ENCODE measurements around the gene LAPTM5.

LAPTM5 gene

DNA sequence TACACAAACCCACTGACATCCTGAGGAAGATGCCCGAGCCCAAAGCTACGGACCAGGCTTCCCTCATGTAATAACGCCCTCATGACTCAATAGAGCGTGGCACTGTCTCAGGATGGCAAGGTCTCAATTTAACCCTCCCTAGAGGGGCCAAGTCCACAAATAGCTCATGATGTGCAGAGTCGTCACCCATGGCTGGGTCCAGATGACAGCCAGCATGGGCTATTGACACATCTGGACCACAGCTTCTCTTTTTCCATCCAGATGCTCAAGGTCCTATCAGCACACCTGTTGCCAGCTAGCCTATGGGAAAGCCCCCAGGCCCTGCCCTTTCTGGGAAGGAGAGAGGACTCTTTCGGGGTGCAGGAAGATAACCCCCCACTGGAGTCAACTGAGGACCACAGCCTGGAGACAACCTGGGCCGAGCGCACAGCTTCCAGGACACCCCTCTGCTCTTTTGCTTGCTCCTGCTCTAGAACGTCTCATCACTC is 2.8 kb downstream of the LAPTM5 start:
- DNase-seq = no peak

DNA sequence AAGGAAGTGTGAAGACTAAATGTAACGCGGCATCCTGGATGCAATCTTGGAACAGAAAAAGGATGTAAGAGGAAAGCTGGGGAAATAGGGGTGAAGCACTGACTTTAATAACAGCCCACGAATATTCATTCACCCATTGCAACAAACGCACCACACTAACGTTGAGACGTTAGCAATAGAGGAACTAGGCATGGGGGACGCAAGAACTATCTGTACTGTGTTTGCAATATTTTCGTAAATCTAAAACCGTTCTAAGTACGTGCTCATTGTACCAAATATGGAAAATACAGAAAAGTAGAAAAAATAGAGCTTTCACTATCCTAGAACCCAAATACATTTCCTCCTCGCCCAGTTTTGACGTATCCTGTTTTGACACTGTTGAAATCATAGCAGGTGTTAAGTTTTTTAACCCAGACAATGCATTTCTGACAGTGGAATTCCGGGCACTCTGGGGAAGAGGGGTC is 3.9 kb downstream of the LAPTM5 start:
- peak; percentile 49 for DNase-seq

DNA sequence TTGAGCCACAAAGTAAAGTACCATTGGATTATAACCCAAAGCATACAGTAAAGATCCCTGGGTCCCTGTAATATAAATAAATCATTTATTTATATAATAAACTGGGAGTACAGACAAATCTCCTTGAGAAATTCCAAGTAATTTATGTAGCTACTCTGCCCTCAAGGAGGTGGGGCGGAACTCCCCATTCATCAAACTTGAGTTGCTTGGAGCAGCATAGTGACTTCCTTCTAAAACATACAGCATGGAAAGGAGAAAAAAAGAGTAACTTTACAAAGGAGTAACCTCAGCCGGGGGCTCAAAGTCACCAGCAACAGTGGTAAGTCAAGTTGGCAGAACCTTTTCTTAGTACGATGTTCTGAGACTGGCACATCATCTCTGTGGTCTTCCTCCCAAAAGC is 4.5 kb downstream of the LAPTM5 start:
- DNase-seq = no peak

DNA sequence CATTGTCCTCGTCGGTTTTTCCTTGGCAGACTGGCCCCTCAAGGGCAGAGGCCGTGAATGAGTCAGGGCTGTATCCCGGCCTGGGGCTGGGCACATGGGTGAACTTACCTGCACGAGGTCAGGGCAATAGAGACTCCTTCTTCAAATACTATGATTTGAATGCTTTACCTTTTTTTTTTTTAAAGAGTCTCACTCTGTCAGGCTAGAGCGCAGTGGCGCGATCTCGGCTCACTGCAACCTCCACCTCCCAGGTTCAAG is 5.0 kb downstream of the LAPTM5 start:
- no peak for DNase-seq

DNA sequence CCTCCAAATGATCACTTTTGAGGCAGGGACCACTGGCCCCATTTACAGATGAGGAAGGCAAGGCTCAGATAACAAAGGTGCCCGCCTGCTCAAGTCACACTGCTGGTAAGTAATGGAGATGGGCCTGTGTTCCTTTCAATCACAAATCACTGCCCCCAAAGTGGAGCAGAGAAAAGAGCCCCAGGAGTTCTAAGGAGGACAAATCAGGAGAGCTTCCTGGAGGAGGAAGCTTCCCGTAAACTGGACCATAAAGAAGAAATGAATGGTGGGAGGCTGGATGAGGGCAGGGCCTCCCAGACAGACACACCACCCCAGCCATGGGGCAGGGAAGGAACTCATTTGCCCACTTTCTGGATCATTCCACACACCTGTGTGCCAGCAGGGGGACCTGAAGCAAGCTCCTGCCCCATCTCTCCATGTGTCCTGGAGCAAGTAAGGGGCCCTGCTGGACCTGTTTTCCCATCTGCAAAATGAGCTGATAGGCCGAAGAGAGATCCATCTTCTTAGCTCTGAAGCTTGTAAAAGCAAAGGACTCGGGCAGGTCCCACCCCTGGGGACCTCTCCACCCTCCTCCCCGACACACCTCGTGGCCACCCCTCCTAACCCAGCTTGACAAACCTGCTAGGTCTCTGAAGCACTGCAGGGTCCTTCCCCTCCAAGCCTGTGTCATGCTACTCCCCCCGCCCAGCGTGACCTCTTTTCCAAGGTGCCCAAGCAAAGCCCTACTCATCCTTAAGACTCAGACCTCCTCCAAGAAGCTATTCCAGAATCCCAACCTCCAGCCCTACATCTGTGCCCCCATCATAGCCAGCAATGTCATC is 5.5 kb downstream of the LAPTM5 start:
- no peak for DNase-seq

DNA sequence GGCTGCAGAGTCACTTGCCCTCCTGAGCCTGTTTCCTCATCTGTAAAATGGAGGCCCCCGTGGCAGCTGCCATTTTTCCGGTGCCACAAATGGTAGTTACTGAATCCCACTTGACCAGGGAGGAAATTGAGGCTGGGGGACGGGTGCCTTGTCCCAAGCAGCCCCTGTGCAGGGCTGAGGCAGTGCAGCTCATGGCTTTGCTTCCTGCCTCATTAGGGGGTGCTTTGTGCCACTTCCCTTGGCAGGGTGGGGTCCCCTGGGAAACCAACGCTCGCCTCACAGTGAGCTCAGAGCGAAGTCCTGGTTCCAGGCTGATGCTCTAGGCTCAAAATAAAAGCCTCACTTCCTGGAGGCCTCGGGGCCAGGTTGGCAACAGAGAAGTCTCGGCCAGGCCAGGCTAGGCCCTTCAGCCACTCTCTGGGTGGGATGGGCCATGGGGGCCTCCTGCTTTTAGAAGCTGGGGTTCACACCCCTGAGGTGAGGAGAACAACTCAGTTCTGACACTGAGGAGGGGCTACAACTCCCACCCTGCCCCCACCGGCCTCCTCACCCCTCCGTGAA is 6.8 kb downstream of the LAPTM5 start:
- DNase-seq = no peak

DNA sequence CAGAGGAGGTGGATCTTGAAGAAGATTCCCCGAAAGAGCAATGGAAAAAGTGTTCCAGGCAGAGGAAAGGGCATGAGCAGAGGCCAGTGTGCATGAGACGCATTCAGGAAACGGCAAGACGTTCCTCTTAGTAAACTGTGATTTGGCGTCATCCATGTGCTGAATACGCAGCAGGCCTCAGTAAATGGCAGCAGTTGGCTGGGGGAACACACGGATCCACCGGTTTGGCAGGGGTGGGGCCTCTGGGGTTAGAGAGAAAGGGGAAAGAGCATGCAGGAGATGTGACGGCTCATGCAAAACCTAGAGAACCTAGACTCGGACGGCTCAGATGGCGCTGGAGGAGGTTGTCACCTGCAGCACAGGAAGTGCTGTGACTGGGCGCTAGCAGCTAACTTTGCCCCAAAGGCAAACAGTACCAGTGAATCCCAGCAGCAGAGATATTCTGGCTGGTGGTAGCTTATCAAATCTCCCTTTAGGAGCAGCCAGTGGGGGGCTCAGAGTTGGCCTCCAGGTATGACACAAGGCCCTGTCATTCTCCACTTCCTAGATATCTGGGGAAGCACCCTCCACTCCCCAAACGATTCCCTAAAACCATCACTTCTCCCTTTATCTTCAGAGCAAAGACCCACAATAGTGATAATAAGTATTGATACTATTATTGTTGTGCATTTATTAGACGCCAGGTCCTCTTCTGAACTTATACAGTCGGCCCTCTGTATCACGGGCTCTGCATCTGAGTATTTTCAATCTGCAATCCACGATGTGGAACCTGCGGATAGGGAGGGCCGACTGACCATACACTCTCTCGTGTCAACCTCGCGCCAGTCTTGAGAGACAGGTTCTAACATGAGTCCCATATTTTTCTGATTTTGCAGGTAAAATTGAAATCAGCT is 7.6 kb downstream of the LAPTM5 start:
- DNase-seq = peak; percentile 78

DNA sequence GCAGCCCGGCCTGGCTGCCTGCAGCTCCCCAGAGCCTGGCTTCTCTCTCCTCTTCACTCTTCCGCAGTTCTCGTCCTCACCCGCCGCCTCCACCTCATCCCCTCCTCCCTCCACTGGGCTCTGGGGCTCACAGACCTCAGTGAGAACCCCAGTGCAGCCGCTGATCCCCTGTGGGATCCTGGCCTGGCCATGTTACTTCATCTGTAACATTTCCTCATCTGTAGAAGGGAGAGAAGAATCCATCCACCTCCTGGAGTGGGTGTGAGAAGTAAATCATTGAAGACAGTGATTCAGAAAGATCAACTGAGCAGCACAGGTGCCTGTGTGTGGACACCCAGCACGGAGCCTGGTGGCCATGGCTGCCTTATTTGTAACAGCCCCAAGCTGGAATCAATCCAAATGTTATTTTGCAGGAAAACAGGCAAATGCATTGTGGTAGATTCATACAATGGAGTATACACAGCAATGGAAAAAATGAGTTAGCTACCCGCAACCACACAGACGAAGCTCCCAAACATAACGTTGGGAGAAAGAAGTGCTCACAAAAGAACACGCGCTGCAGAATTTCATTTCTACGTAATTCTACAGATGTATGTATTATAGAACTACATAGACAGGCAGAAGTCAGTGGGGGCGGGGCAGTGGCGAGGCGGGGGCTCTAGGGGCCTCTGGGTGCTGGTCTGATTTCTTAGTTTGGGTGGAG is 8.7 kb downstream of the LAPTM5 start:
- DNase-seq = no peak

DNA sequence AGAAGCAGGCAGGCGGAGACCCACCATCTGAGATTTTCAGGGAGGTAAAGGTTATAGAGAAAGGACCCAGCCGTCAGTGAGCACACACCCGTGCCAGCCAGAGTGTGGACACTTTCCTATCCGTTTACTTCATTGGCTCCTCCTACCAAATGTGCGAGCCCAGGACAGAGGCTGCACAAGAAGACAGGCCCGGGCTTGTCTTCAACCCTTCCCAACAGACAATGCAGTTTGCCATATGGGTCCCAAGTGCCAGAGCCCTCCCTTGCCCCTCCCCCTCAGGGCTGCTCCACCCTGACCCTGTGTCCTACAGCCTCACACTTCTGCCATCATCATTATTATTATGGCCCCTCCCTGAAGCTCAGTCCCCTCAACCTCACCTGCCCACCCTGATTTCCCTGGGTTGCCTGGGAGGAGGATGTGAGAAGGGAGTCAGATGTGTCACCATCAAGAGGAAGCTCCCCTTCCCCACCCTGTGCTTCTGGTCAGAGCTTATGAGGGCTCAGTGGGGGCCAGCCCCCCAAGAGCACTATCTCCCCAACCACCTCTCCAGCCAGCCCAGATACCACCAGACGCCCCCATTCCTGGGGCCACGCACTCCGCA is 9.4 kb downstream of the LAPTM5 start:
- DNase-seq = no peak

DNA sequence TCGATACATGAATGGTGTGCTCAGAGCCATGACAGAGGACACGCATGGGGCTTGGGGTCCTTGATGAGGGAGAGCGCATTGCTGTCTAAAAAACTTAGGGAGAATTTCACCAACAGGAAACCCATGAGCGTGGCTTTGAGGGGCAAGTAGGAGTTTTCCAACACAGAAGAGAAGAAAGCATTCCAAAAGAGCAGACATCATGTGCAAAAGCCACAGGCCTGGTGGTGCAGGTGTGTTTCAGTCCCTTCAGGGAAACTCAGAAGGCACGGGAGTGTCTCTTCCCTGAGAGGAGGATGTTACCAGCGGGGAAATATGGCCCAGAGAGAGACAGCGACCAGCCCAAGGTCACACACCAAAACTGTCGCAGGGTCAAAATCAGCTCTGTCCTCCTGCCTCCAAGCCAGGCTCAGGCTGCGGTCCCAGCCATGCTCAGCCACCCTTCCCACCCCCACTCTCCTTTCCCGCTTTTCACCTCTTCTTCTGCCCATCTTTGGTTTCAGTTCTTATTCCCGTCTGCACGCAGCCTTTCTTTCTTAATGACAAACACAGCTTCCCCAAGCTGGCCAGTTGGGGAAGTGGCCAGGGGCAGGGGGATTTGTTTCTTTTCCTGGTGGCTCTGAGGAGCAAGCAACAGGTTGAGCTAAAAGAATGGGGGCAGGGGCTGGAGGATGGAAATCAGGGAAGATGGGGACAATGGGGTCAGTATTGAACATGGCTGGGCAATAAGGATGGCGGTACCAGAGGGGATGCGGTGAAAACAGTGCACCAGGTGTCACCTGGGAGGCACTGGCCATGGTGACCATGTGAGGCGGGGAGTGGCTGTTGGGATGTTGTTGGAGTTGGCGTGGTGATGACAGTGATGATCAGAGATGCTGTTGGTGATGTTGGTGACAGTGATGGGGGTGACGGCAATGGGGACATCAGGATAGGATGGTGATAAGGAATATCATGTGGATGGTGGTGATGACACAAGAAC is 10.3 kb downstream of the LAPTM5 start:
- DNase-seq = no peak

DNA sequence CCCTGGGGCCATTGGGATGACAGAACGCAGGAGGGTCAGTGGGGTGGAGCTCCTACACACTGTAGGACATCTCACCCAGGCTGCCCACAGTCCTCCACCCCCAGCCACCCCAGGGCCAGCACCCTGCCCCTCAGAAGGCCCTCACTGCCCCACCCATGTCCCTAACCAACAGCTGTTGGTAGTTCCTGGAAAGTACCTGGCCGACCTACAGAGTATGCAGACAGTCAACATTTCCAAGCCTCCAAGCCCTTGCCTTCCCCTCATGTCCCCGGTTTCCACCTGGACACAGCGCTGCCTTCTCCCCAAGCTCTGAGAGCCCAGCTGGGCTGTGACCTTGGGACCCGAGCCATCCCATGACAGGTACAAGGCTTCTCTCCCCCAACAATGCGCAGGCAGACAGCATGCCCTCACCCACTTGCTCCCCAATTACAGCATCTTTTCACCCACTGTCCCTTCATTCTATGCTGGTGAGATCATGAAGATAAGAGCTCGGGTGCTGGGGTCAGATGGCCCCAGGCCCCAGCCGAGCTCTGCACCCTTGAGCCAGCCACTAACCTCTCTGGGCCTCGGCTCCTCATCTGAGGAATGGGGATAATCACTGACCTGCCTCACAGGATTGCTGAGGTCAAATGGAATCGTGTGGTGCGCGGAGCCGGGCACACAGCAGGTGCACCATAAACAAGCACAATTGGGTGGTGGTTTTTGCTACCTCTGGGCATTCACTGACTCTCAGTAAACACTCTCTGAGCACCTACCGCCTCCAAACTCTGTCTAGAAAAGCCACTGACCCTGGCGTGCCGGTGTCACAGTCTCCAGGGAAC is 11.2 kb downstream of the LAPTM5 start:
- no peak for DNase-seq

DNA sequence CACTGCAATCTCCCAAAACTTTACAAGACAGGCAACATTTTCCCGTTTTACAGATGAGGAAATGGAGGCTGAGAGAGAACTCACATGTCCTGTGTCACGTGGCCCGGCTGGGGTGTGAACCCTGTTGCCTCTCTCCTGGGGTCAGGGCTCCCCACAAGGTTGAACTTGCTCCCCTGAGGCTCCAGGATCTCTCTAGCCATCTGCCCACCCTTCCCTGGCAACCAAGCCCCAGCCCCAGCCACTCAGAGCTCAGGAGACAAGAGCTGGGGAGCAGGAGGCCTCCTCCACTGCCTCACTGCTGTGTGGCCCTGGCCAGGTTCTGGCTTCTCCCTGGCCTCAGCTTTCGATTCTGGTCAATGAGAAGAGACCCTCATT is 11.8 kb downstream of the LAPTM5 start:
- DNase-seq = no peak

DNA sequence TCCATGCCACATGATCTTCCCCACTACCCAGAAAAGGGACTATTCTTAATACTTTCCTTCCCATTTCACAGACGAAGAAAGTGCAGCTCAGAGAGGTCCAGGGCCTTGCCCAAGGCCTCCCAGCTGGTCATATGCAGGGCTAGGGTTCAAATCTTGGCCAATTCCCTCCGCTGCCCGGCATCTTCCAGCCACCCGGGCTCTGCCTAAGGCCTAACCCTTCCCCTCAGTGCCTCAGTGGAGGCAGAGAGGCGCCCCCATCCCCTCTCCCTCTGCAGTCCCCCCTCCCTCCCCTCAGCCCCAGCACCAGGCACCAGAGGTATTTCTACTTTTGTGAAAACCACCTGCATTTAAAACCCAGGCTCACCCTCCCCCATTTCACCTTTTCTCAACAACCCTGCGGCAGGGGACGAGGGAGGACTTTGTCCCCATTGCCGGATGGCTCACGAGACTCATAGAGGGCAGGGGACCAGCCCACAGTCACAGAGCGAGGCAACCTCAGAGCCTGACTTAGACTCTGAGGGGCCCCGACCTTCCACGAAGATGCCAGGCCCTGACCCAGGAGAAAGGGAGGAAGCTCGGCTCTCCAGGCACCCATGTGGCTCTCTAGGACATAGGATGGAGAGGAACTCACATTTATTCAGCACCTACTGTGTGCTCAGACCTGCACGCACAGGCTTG is 12.3 kb downstream of the LAPTM5 start:
- no peak for DNase-seq

DNA sequence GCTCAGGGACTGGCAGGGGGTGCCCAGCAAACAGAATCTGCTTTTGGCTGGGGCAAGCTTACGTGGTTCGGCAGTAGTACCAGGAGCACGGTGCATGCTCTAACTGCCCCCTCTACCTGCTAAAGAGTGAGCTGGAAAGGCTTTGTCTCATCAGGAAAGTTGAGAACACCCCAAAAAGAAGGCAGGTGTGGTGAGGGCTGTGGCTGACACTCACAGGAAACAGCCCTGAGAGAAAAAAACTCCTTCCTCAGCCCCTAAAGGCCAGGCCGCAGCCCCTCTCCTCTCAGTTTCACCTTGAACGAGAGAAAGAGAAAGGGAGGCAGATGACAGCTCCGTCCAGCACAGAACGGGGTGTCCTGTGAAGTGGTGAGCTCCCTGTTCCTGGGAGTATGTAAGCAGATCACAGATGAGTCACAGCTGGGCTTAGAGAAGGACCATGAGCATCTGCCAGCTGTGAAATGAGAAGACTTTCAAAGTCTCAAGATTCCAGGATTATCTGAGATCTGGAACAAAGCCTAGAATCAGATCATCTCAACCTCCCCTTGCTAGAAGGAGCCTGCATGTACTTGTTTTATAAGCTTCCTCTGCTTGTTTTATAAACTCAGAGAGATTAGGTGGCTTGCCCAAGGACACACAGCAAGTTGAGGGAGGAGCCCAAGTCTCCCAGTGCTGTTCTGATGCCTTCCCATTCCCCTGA is 13.4 kb downstream of the LAPTM5 start:
- DNase-seq = peak; percentile 70

DNA sequence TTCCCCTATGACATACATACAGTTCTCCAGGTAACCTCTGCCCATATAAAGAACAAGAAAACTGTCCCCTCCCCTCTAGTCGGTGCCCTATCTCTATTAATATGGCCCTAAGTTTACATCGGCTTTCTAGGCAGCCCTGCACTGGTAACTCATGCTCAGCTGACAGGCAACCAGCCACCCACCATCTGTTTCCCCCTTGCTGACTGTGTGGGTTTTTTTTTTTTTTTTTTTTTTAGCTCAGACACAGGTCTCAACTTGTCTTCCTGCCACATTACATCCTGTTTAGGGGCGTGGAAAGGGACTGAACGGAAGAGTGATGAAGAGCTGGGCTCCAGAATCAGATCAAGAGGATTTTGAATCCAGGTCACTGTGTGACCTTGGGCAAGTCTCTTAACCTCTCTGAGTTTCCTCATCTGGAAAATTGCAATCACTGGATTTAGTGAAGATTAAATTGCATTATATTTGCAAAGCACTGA is 14.0 kb downstream of the LAPTM5 start:
- peak; percentile 89 for DNase-seq

DNA sequence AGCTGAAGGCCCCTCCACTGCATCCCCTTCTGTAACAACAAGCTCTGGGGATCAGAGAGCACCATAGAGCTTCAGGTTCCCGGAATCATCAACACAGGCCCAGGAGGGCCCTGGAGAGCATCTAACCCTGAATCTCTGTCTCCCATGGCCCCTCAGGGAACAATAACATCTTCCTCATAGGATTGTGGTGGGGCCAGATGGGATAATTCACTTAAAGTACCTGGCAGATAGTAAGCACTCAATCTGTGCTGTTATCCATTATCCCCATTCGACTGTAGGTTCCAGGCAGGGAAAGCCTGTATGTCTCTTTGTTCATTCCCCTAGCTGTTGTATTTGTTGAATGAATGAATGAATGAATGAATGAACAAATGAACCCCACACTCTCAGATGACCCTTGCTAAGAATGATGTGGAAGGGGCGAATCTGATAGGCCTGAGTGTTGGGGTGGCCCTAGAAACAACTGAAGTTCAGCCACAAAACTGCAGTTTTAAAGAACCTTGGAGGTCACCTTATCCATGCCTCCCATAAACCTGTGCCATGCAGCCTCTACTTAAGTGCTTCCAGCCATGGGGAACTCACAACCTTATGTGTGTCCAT is 14.5 kb downstream of the LAPTM5 start:
- no peak for DNase-seq

DNA sequence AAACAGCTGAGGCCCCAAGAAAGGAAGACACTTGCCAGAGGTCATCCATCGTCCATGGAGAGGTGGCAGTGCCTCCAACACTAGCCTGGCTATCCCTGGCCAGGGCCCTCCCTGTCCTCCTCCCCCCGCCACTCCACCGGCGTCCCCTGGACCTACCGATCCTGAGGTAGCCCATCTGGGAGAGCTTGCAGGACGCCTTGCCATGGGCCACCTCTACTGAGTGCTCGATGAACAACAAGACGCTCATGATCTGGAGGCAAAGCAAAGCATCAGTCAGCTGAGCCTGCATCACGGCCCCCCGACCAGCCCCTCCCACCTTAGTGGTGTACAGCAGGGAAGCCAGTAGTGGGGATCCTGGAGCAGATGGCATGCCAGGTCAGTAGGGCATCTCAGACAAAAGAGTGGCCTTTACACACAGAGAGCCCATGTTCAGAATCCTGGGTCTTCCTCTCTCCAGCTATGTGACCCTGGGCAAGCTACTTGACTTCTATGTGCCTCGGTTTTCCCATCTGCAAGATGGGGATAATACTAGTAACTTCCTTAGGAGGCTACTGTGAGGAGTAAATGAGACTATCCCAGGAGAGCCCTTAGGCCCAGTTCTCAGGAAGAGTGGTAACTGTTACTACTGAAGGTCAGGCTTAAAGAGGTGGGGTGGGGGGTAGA is 15.1 kb downstream of the LAPTM5 start:
- no peak for DNase-seq

DNA sequence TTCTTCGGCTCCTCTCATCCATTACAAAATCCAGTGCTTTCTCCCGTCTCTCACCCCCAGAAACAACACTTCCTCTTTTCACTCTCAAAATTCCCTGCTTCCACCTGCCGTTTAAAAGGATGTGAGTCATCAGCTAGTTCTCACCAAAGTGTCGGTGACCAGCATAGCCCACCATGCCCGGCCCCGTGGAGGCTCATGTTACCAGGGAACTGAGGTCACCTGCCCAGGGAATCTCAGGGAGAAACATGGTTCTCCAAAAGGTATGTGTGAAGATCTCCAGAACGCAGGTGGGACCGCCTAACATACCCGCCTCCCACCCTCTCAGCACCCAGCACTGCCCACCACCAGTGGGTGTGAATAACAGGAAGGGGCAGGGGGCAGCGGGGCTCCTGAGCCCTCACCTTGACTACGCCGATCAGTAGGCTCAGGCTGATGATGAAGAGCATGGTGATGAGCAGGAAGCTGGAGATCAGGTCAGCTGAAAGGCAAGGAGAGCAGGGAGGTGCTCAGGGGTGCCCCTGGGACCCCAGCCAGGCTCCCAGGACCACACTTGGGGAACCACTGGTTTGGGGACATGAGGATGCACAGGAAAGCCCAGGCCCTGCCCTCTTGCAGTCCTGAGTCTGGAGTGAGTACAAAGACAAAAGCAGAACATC is 16.2 kb downstream of the LAPTM5 start:
- no peak for DNase-seq

Data from CD4-positive, alpha-beta T cell treated with Interleukin-17A for 1 hour (primary cell).